RWPE1 (cell line): Measurements from ENCODE around the gene P2RX1.

Experiments
- CTCF ChIA-PET: fragments of 350-600 bp; sonication (Branson Sonifier 250); formaldehyde crosslinking; extraction: SDS; loops from one replicate; lab custom pipeline; 2021; lab: Yijun Ruan, JAX
- POLR2A ChIA-PET: fragments of 400-600 bp; formaldehyde crosslinking; extraction: SDS; loops from one replicate; lab custom pipeline; 2020; ENCODE audit warnings: antibody characterized with exemption; ENCODE audit not compliant: low non-redundant PET; lab: Yijun Ruan, JAX
- DNase-seq: peaks from one replicate; pipeline ENCODE4 v3.0.0; 2012; ENCODE audit warnings: low spot score
- H3K27ac ChIP-seq: fragments of 450-650 bp; 2 replicates; pipeline ENCODE4 v1.5.1; 2017
- CTCF ChIP-seq: fragments of 450-650 bp; conservative IDR thresholded peaks from 2 replicates; pipeline ENCODE4 v1.5.1; 2017; ENCODE audit warnings: low read depth, mild to moderate bottlenecking

P2RX1 gene

GRCh38 chr17:3922765-3923164, 6.5 kb upstream of the P2RX1 start:
- no peak for TF ChIP-seq CTCF
- H3K27ac ChIP-seq: no peak overlapping the region
- no peak for DNase-seq
- ChIA-PET POLR2A (no interaction called here), CTCF (interaction anchor here (0.5 kb wide), 1 partner anchor 59 kb away, joined by 3 read pairs; no protein-coding TSS in a partner anchor)

- POLR2A ChIA-PET: no interaction called here
- no peak overlapping the region for H3K27ac ChIP-seq
- TF ChIP-seq CTCF: no peak
- DNase-seq: no peak
- CTCF ChIA-PET: interaction anchor here (0.5 to 0.7 kb wide), 2 partner anchors 959 to 1108 kb away, joined by 3 read pairs; no protein-coding TSS in a partner anchor
Observed at GRCh38 chr17:3921502-3922319, 5.4 kb upstream of the P2RX1 start.

- TF ChIP-seq CTCF: no peak
- CTCF ChIA-PET: no interaction called here
- DNase-seq: no peak
- POLR2A ChIA-PET: no interaction called here
- no peak overlapping the region for H3K27ac ChIP-seq
Observed at GRCh38 chr17:3921006-3921405, 4.7 kb upstream of the P2RX1 start.

- ChIA-PET POLR2A (no interaction called here), CTCF (interaction anchor here (1.2 kb wide), 1 partner anchor 11 kb away, joined by 3 read pairs; no protein-coding TSS in a partner anchor)
- peak overlapping the region; percentile 14; the same call in 1 of the 2 replicates for H3K27ac ChIP-seq
- no peak for DNase-seq
- TF ChIP-seq CTCF: no peak
Observed at GRCh38 chr17:3919123-3919624, 2.9 kb upstream of the P2RX1 start.

- CTCF ChIA-PET: no interaction called here
- no peak for DNase-seq
- POLR2A ChIA-PET: no interaction called here
- H3K27ac ChIP-seq: peak overlapping the region; percentile 14; the same call in 1 of the 2 replicates
- no peak for TF ChIP-seq CTCF
Observed at GRCh38 chr17:3918372-3919122, 2.3 kb upstream of the P2RX1 start.

- TF ChIP-seq CTCF: no peak
- no peak for DNase-seq
- ChIA-PET CTCF (no interaction called here), POLR2A (no interaction called here)
- H3K27ac ChIP-seq: no peak overlapping the region
Observed at GRCh38 chr17:3917391-3917931, 1.2 kb upstream of the P2RX1 start.
